Hepatocyte (in vitro differentiated cells): Measurements from ENCODE around the gene MRGPRD. TPM values are rescaled to one million over a fixed set of nuclear protein-coding genes. Genes with fewer than 3 reads are reported as not detected.

Experiments
- DNase-seq: peaks from one replicate; pipeline ENCODE4 v3.0.0-alpha.2; 2016; ENCODE audit warnings: low spot score
- H2AFZ ChIP-seq: fragments of 200-600 bp; sonication (generic); 2 replicates; pipeline ENCODE4 v1.6.0; 2016; ENCODE audit warnings: antibody characterized with exemption, mild to moderate bottlenecking
- H3K27ac ChIP-seq: fragments of 200-600 bp; sonication (generic); 2 replicates; pipeline ENCODE4 v1.5.1; 2016; ENCODE audit warnings: mild to moderate bottlenecking
- H3K27me3 ChIP-seq: fragments of 200-600 bp; sonication (generic); 2 replicates; pipeline ENCODE4 v1.6.1; 2016
- H3K36me3 ChIP-seq: fragments of 200-600 bp; sonication (generic); replicated peaks from 2 replicates; pipeline ENCODE4 v1.5.1; 2016; ENCODE audit warnings: low read depth; ENCODE audit not compliant: insufficient read depth
- H3K4me1 ChIP-seq: fragments of 200-600 bp; sonication (generic); 2 replicates; pipeline ENCODE4 v1.5.1; 2016; ENCODE audit warnings: mild to moderate bottlenecking, moderate library complexity; ENCODE audit not compliant: insufficient read depth
- H3K4me2 ChIP-seq: fragments of 200-600 bp; sonication (generic); 2 replicates; pipeline ENCODE4 v1.6.0; 2016
- H3K4me3 ChIP-seq: fragments of 200-600 bp; sonication (generic); 2 replicates; pipeline ENCODE4 v1.5.1; 2016; ENCODE audit warnings: mild to moderate bottlenecking
- H3K79me2 ChIP-seq: fragments of 200-600 bp; sonication (generic); 2 replicates; pipeline ENCODE4 v1.6.0; 2017; ENCODE audit warnings: mild to moderate bottlenecking
- H3K9me2 ChIP-seq: fragments of 200-600 bp; sonication (generic); replicated peaks from 2 replicates; pipeline ENCODE4 v1.6.0; 2017; ENCODE audit warnings: mild to moderate bottlenecking; ENCODE audit not compliant: insufficient read depth
- H3K9me3 ChIP-seq: fragments of 200-600 bp; sonication (generic); 2 replicates; pipeline ENCODE4 v1.5.1; 2016; ENCODE audit warnings: low read depth, mild to moderate bottlenecking
- H4K20me1 ChIP-seq: fragments of 200-600 bp; sonication (generic); 2 replicates; pipeline ENCODE4 v1.6.0; 2016; ENCODE audit warnings: mild to moderate bottlenecking; ENCODE audit not compliant: insufficient read depth, poor library complexity, severe bottlenecking
- EZH2 ChIP-seq: fragments of 200-600 bp; sonication (generic); IDR thresholded peaks from 2 replicates; pipeline ENCODE4 v1.6.1; 2016; ENCODE audit warnings: antibody characterized with exemption, mild to moderate bottlenecking, borderline replicate concordance
- EZH2phosphoT487 ChIP-seq: fragments of 200-600 bp; sonication (generic); IDR thresholded peaks from one replicate; pipeline ENCODE4 v1.6.1; 2018; ENCODE audit warnings: antibody characterized with exemption, mild to moderate bottlenecking, low read depth, moderate library complexity; ENCODE audit not compliant: unreplicated experiment, severe bottlenecking
- WGBS: methylation state at CpG from one replicate; pipeline ENCODE4 v1.1.6; 2016; ENCODE audit warnings: low lambda C conversion rate; ENCODE audit errors: missing lambda C conversion rate; 5-methylcytosine and 5-hydroxymethylcytosine counted together
- polyA plus RNA-seq: library from polyadenylated mRNA; unstranded; fragments of >200 nt; fragmentation: Nextera tagmentation; extraction: Ambion mirVana; gene quantifications from 2 replicates; pipeline ENCODE4 v1.2.1, GENCODE V29; 2016
- total RNA-seq: library from RNA; depleted of rRNA; stranded (reverse); fragments of >200 nt; gene quantifications from 2 replicates; pipeline ENCODE4 v1.2.3, GENCODE V29; 2014
- TF ChIP-seq, protein P1 (sequence below): fragments of 200-600 bp; sonication (generic); IDR thresholded peaks from 2 replicates; pipeline ENCODE4 v1.5.1; 2016; ENCODE audit warnings: antibody characterized with exemption, mild to moderate bottlenecking; ENCODE audit not compliant: poor library complexity

The MRGPRD gene
- total and polyA plus RNA-seq, 2 experiments from 2014 or later = not detected

DNA sequence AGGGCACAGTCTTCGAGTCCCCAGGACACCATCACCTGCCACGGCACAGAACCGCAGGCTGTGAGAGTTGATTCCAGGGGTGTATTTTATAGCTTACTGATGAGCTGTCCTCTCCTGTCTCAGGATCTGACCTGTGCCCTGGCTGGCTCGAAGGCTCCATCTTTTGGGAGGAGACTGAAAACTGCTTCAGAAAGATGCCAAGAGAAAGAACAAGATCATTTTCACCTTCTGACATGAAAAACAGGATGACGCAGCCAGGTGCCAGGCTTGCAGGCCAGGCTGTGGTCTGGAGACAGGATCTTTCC, 2.2 kb downstream of the MRGPRD start:
- H3K4me2 ChIP-seq = no peak overlapping the region
- H3K27me3 ChIP-seq = no peaks in the 10 kb centered on the region
- no peaks in the 10 kb centered on the region for H3K9me2 ChIP-seq
- no peak overlapping the region for H3K4me3 ChIP-seq
- no peaks in the 10 kb centered on the region for H3K79me2 ChIP-seq
- no peak overlapping the region for H3K27ac ChIP-seq
- H4K20me1 ChIP-seq = no peaks in the 10 kb centered on the region
- no peak overlapping the region for H2AFZ ChIP-seq
- TF ChIP-seq EZH2 (no peak), EZH2phosphoT487 (no peak)
- TF ChIP-seq, protein P1, sequence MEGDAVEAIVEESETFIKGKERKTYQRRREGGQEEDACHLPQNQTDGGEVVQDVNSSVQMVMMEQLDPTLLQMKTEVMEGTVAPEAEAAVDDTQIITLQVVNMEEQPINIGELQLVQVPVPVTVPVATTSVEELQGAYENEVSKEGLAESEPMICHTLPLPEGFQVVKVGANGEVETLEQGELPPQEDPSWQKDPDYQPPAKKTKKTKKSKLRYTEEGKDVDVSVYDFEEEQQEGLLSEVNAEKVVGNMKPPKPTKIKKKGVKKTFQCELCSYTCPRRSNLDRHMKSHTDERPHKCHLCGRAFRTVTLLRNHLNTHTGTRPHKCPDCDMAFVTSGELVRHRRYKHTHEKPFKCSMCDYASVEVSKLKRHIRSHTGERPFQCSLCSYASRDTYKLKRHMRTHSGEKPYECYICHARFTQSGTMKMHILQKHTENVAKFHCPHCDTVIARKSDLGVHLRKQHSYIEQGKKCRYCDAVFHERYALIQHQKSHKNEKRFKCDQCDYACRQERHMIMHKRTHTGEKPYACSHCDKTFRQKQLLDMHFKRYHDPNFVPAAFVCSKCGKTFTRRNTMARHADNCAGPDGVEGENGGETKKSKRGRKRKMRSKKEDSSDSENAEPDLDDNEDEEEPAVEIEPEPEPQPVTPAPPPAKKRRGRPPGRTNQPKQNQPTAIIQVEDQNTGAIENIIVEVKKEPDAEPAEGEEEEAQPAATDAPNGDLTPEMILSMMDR = no peak
- H3K36me3 ChIP-seq = no peaks in the 10 kb centered on the region
- 88% methylated on average over 5 of the region's 5 CpGs for WGBS
- no peaks in the 10 kb centered on the region for H3K4me1 ChIP-seq
- peak; percentile 1 for DNase-seq
- H3K9me3 ChIP-seq = no peaks in the 10 kb centered on the region

DNA sequence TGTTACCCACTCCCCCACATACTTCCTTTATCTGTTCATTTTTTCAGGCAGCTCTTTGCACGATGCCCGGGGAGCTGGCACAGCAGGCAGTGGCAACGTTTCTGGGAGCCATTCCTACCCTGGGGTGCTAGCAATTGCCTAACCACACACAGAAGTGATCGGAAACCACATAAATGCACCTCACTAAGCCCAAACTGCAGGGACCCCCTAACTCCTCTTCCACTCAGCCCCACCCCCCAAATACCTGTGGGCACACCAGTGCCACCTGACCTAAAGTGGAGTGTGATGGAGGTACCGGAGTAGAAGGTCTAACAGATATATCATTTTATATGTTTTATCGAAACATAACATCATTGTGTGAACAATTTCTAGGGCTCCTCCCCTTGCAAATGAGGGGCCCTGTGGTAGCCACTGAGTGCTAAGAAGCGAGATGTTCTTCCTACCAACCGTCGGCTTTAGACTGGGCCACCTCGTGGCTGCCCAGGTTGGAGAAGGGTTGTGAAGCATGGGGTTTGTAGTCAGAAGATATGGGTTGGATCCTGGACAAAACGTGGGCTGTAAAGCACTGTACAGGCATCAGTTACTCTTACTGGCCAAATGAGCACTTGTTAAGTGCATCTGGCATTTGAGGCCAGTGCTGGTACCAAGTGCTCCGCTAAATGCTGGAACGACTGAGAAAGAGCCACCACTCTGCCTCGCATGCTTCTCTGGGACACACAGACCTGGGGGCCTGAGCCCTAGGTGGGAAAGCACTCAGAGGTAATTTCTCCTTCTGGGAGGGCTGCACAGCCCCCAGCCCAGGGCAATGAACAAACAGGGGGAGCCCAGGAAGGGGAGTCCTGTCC, 2.8 kb downstream of the MRGPRD start:
- Histone ChIP-seq H3K79me2 (no peaks in the 10 kb centered on the region), H3K9me2 (no peaks in the 10 kb centered on the region), H3K4me3 (no peak overlapping the region), H2AFZ (no peak overlapping the region), H3K27me3 (no peaks in the 10 kb centered on the region), H4K20me1 (no peaks in the 10 kb centered on the region), H3K9me3 (no peaks in the 10 kb centered on the region), H3K4me2 (no peak overlapping the region), H3K27ac (no peak overlapping the region), H3K4me1 (no peaks in the 10 kb centered on the region), H3K36me3 (no peaks in the 10 kb centered on the region)
- TF ChIP-seq, protein P1 = no peak
- TF ChIP-seq EZH2phosphoT487 = no peak
- TF ChIP-seq EZH2 = no peak
- peak; percentile 1 for DNase-seq
- WGBS = 88% methylated on average over 14 of the region's 14 CpGs

DNA sequence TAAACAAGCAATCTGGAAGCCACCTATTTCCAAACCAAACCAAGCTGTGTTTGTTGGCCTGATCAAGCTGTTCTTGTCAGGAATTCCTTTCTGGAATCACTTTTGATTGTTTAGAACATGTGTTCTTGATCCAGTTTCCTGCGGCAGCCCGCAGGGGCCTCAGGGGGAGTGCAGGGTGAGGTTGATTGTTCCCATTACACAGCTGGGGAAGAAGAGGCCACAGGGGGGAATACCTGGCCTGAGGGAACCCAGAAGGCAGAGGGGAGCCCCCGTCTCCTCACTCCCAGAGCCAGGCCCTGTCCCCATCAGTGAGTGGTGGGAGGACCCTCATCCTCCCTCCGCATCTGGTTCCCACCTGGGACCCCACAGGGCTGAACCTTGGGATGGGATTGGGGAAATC, 4.2 kb downstream of the MRGPRD start:
- no peaks in the 10 kb centered on the region for H3K36me3 ChIP-seq
- no peaks in the 10 kb centered on the region for H3K79me2 ChIP-seq
- no peaks in the 10 kb centered on the region for H3K9me2 ChIP-seq
- H3K9me3 ChIP-seq = no peaks in the 10 kb centered on the region
- TF ChIP-seq, protein P1 = no peak
- TF ChIP-seq EZH2phosphoT487 = no peak
- TF ChIP-seq EZH2 = no peak
- no peaks in the 10 kb centered on the region for H3K27me3 ChIP-seq
- no peaks in the 10 kb centered on the region for H4K20me1 ChIP-seq
- H3K4me1 ChIP-seq = no peaks in the 10 kb centered on the region
- no peak overlapping the region for H2AFZ ChIP-seq
- 72% methylated on average over 4 of the region's 4 CpGs for WGBS
- H3K4me3 ChIP-seq = no peak overlapping the region
- H3K27ac ChIP-seq = no peak overlapping the region
- peak; percentile 8 for DNase-seq
- no peak overlapping the region for H3K4me2 ChIP-seq
